GM12878 (cell line): Measurements from ENCODE around the gene NFYC.

Experiments
- FOXM1 ChIP-seq: IDR thresholded peaks from 2 replicates; pipeline ENCODE4 v1.6.1; 2012; ENCODE audit warnings: low read depth, mild to moderate bottlenecking, inconsistent platforms, low read length, moderate library complexity
- TF ChIP-seq, protein P1 (sequence below): IDR thresholded peaks from 2 replicates; pipeline ENCODE4 v1.6.1; 2012; ENCODE audit warnings: low read depth, low read length, improper control_type of control experiment

DNA sequence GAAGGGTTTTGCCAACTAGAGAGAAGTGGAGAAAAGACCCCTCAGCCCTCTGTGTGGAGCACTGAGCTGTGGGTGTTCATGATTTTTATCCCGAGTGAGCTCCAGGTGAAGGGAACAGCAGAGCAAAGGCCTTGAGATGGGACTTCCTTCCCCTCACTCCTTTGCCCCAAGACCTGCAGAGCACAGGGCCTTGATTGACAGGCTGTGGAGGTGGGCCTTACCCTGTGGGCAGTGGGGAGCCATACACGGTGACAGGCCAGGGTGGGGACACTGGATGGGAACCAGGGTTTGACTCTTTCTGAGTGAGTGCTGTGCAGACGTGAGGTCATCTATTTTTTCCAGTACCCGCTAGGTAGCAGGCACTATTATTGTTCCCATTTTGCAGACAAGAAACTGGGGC lies 102.5 kb downstream of the NFYC start:
- TF ChIP-seq, protein P1, sequence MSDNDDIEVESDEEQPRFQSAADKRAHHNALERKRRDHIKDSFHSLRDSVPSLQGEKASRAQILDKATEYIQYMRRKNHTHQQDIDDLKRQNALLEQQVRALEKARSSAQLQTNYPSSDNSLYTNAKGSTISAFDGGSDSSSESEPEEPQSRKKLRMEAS = no peak
- TF ChIP-seq FOXM1 = no peak
